NT2/D1 (cell line): ENCODE data around the gene KIF16B.

ENCODE experiments used
- YY1 ChIP-seq: IDR thresholded peaks from 2 replicates; pipeline ENCODE4 v1.6.1; 2011; ENCODE audit not compliant: insufficient read length, insufficient read depth
- ZNF274 ChIP-seq: IDR thresholded peaks from 2 replicates; pipeline ENCODE4 v1.6.1; 2011; ENCODE audit warnings: mild to moderate bottlenecking, low read depth, low read length

- no peak for TF ChIP-seq YY1
- TF ChIP-seq ZNF274: no peak
These were observed 32.0 kb downstream of the KIF16B start for GRCh38 chr20:16541226-16541625.
